GM23338 (cell line): ENCODE measurements around the gene NTRK3. TPM values are rescaled to one million over a fixed set of nuclear protein-coding genes. Genes with fewer than 3 reads are reported as not detected.
A peak's percentile ranks its signal among the peaks of the same experiment; 100 is the strongest.

Experiments used
- ATAC-seq: fragments of 200-7000 bp; cut with Tn5 transposase; 3 replicates; pipeline ENCODE4 v1.9.1; 2020
- DNase-seq: peaks from one replicate; pipeline ENCODE4 v3.0.0-alpha.2; 2015; ENCODE audit warnings: low spot score
- H2AFZ ChIP-seq: fragments of 200-600 bp; sonication (generic); 2 replicates; pipeline ENCODE4 v1.8.0; 2016; ENCODE audit warnings: antibody characterized with exemption, mild to moderate bottlenecking, moderate library complexity
- H3F3A ChIP-seq: fragments of 200-600 bp; sonication (generic); replicated peaks from 2 replicates; pipeline ENCODE4 v1.8.0; 2017; ENCODE audit warnings: antibody characterized with exemption, mixed run types, low read depth
- H3K27ac ChIP-seq: fragments of 200-600 bp; sonication (generic); 2 replicates; pipeline ENCODE4 v1.6.1; 2016; ENCODE audit warnings: low read depth
- H3K27me3 ChIP-seq: fragments of 200-600 bp; sonication (generic); 2 replicates; pipeline ENCODE4 v1.8.0; 2016; ENCODE audit warnings: mild to moderate bottlenecking, mixed run types, moderate library complexity; ENCODE audit not compliant: insufficient read depth
- H3K36me3 ChIP-seq: fragments of 200-600 bp; sonication (generic); 2 replicates; pipeline ENCODE4 v1.8.0; 2016; ENCODE audit warnings: mild to moderate bottlenecking; ENCODE audit not compliant: insufficient read depth
- H3K4me1 ChIP-seq: fragments of 200-600 bp; sonication (generic); 2 replicates; pipeline ENCODE4 v1.8.0; 2016; ENCODE audit warnings: mild to moderate bottlenecking, moderate library complexity; ENCODE audit not compliant: insufficient read depth
- H3K4me2 ChIP-seq: fragments of 200-600 bp; sonication (generic); 2 replicates; pipeline ENCODE4 v1.7.1; 2017; ENCODE audit warnings: mixed run types
- H3K4me3 ChIP-seq: fragments of 200-600 bp; sonication (generic); 2 replicates; pipeline ENCODE4 v1.6.1; 2016; ENCODE audit warnings: mixed run types
- H3K79me2 ChIP-seq: fragments of 200-600 bp; sonication (generic); replicated peaks from 2 replicates; pipeline ENCODE4 v1.8.0; 2017; ENCODE audit warnings: mild to moderate bottlenecking; ENCODE audit not compliant: insufficient read depth
- H3K9me2 ChIP-seq: fragments of 200-600 bp; sonication (generic); 2 replicates; pipeline ENCODE4 v1.8.0; 2017; ENCODE audit not compliant: insufficient read depth
- H4K20me1 ChIP-seq: fragments of 200-600 bp; sonication (generic); replicated peaks from 2 replicates; pipeline ENCODE4 v1.8.0; 2017; ENCODE audit warnings: mild to moderate bottlenecking; ENCODE audit not compliant: insufficient read depth
- H3K27ac Mint-ChIP-seq: 2 replicates; pipeline ENCODE4 v1.8.0; 2020; ENCODE audit warnings: inconsistent platforms, mild to moderate bottlenecking, moderate library complexity, mixed read lengths
- H3K27me3 Mint-ChIP-seq: 3 replicates; pipeline ENCODE4 v1.8.0; 2022; ENCODE audit warnings: low read depth, mild to moderate bottlenecking, moderate library complexity, mixed read lengths, inconsistent platforms; ENCODE audit not compliant: insufficient read depth, poor library complexity
- H3K36me3 Mint-ChIP-seq: 3 replicates; pipeline ENCODE4 v1.8.0; 2021; ENCODE audit warnings: low read depth, mild to moderate bottlenecking, inconsistent platforms, moderate library complexity, mixed read lengths
- H3K4me1 Mint-ChIP-seq: 3 replicates; pipeline ENCODE4 v1.8.0; 2020; ENCODE audit warnings: mild to moderate bottlenecking, inconsistent platforms, mixed read lengths
- H3K4me3 Mint-ChIP-seq: 3 replicates; pipeline ENCODE4 v1.8.0; 2021; ENCODE audit warnings: moderate library complexity, mild to moderate bottlenecking, inconsistent platforms, mixed read lengths
- H3K9me3 Mint-ChIP-seq: 3 replicates; pipeline ENCODE4 v1.8.0; 2020; ENCODE audit warnings: moderate library complexity, mild to moderate bottlenecking, inconsistent platforms, mixed read lengths
- CREB1 ChIP-seq: fragments of 250-450 bp; sonication (Bioruptor Pico); IDR thresholded peaks from 2 replicates; pipeline ENCODE4 v1.5.0; 2020; ENCODE audit warnings: low read depth, mild to moderate bottlenecking, moderate library complexity
- CTCF ChIP-seq, 2 experiments: fragments of 200-600 bp in 1 of 2; sonication (generic) in 1 of 2; conservative IDR thresholded peaks; 2 replicates each; pipeline versions ENCODE4 v1.5.1 to v1.6.1; 2016 to 2017; ENCODE audit warnings: antibody characterized with exemption in 2 of 2, low read depth in 2 of 2, mild to moderate bottlenecking in 2 of 2, moderate library complexity in 1 of 2
- EZH2 ChIP-seq: fragments of 200-600 bp; sonication (generic); IDR thresholded peaks from one replicate; pipeline ENCODE4 v1.8.0; 2017; ENCODE audit warnings: antibody characterized with exemption, mild to moderate bottlenecking, low read depth; ENCODE audit not compliant: unreplicated experiment
- EZH2phosphoT487 ChIP-seq: fragments of 200-600 bp; sonication (generic); IDR thresholded peaks from one replicate; pipeline ENCODE4 v1.8.1; 2018; ENCODE audit warnings: antibody characterized with exemption; ENCODE audit not compliant: unreplicated experiment
- JUNB ChIP-seq: IDR thresholded peaks from one replicate; pipeline ENCODE4 v1.6.1; 2016; ENCODE audit warnings: antibody characterized with exemption; ENCODE audit not compliant: unreplicated experiment
- STAT1 ChIP-seq: IDR thresholded peaks from one replicate; pipeline ENCODE4 v1.6.1; 2016; ENCODE audit warnings: antibody characterized with exemption; ENCODE audit not compliant: unreplicated experiment
- ZNF331 ChIP-seq: fragments of 250-450 bp; sonication (Bioruptor Pico); IDR thresholded peaks from 2 replicates; pipeline ENCODE4 v1.5.0; 2020; ENCODE audit warnings: low read depth, mild to moderate bottlenecking, moderate library complexity
- polyA plus RNA-seq: library from polyadenylated mRNA; unstranded; fragments of >200 nt; fragmentation: Nextera tagmentation; extraction: Ambion mirVana; gene quantifications from 2 replicates; pipeline ENCODE4 v1.2.1, GENCODE V29; 2016
- total RNA-seq: library from RNA; depleted of rRNA; stranded (reverse); fragments of >200 nt; shearing (Covaris generic); gene quantifications from 2 replicates; pipeline ENCODE4 v1.2.3, GENCODE V29; 2014
- TF ChIP-seq, protein P1 (sequence below): IDR thresholded peaks from one replicate; pipeline ENCODE4 v1.6.1; 2018; ENCODE audit warnings: antibody characterized with exemption; ENCODE audit not compliant: unreplicated experiment

NTRK3 gene
- total and polyA plus RNA-seq, 2 experiments from 2014 or later: 3.1 to 5.3 TPM

DNA sequence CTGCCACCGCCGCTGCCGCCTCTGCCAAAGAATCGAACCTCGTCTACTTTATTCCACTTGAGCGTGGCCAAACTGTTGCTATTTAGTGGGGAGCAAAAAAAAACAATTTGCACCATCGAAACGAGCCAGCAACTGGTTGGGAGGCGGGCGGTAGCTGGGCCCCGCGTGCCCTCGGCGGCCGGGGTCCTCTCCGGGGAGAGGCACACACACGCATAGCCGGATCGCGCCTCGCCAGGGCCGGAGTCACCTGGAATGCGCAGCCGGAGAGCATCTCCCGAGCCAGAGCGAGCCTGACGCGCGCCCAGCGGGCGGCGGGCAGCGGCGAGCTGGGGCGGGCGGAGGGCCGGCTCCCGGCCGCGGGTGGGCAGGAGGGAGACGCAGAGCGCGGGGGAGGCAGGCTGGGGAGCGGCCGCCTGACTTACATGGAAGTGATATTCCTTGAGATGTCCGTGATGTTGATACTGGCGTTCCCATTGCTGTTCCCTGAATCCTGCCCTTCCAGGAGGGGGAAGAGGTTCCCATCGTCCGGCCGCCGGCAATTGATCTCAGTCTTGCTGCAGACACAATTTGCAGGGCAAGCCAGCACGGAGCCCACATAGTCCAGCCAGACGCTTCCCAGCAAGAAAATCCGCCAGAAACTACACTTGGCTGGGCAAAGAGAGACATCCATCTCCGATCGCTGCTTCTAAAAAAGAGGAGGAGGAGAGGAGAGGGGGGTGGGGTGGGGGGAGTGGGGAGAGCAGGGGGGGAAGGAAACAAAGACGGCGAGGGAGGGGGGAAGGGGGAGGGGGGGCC lies 858 bp downstream of the NTRK3 start:
- Mint-ChIP-seq H3K4me3 (peak overlapping the region; percentile 100), H3K27me3 (peaks cover 42% of the 10 kb centered on the region), H3K27ac (no peak overlapping the region), H3K4me1 (peaks cover 16% of the 10 kb centered on the region; the same call in 2 of the 3 replicates), H3K9me3 (no peaks in the 10 kb centered on the region; the same call in 2 of the 3 replicates), H3K36me3 (peaks cover 3% of the 10 kb centered on the region; the same call in 1 of the 3 replicates)
- Histone ChIP-seq H3K79me2 (no peaks in the 10 kb centered on the region), H3K4me2 (peak overlapping the region; percentile 90), H3K27me3 (peaks cover 50% of the 10 kb centered on the region), H3K4me1 (peaks cover 10% of the 10 kb centered on the region; the same call in 1 of the 2 replicates), H3K9me2 (peaks cover 6% of the 10 kb centered on the region; the same call in 1 of the 2 replicates), H2AFZ (peak overlapping the region; percentile 94), H4K20me1 (no peaks in the 10 kb centered on the region; the same call in 1 of the 2 replicates), H3F3A (no peaks in the 10 kb centered on the region), H3K4me3 (peak overlapping the region; percentile 87), H3K36me3 (no peaks in the 10 kb centered on the region), H3K27ac (no peak overlapping the region)
- ATAC-seq (peak; percentile 59), DNase-seq (peak; percentile 81)
- no peak for TF ChIP-seq CTCF (conservative IDR thresholded peaks at IDR 0.05; ENCODE audit: low read depth in 2 of 2)
- no peak for TF ChIP-seq CREB1 (CRISPR knock-in tag)
- no peak for TF ChIP-seq EZH2phosphoT487
- TF ChIP-seq STAT1: no peak
- TF ChIP-seq EZH2: no peak
- TF ChIP-seq JUNB: no peak
- TF ChIP-seq ZNF331: no peak

- Histone ChIP-seq H3K4me1 (peaks cover 10% of the 10 kb centered on the region; the same call in 1 of the 2 replicates), H3K4me3 (peak overlapping the region; percentile 87), H3K36me3 (no peaks in the 10 kb centered on the region), H3K79me2 (no peaks in the 10 kb centered on the region), H3K27ac (no peak overlapping the region), H3K27me3 (peaks cover 50% of the 10 kb centered on the region), H3K4me2 (peak overlapping the region; percentile 90), H2AFZ (peak overlapping the region; percentile 94), H4K20me1 (no peaks in the 10 kb centered on the region; the same call in 1 of the 2 replicates), H3F3A (no peaks in the 10 kb centered on the region), H3K9me2 (peaks cover 6% of the 10 kb centered on the region; the same call in 1 of the 2 replicates)
- peaks cover 42% of the 10 kb centered on the region for H3K27me3 Mint-ChIP-seq
- H3K36me3 Mint-ChIP-seq: peaks cover 3% of the 10 kb centered on the region; the same call in 1 of the 3 replicates
- TF ChIP-seq, protein P1, sequence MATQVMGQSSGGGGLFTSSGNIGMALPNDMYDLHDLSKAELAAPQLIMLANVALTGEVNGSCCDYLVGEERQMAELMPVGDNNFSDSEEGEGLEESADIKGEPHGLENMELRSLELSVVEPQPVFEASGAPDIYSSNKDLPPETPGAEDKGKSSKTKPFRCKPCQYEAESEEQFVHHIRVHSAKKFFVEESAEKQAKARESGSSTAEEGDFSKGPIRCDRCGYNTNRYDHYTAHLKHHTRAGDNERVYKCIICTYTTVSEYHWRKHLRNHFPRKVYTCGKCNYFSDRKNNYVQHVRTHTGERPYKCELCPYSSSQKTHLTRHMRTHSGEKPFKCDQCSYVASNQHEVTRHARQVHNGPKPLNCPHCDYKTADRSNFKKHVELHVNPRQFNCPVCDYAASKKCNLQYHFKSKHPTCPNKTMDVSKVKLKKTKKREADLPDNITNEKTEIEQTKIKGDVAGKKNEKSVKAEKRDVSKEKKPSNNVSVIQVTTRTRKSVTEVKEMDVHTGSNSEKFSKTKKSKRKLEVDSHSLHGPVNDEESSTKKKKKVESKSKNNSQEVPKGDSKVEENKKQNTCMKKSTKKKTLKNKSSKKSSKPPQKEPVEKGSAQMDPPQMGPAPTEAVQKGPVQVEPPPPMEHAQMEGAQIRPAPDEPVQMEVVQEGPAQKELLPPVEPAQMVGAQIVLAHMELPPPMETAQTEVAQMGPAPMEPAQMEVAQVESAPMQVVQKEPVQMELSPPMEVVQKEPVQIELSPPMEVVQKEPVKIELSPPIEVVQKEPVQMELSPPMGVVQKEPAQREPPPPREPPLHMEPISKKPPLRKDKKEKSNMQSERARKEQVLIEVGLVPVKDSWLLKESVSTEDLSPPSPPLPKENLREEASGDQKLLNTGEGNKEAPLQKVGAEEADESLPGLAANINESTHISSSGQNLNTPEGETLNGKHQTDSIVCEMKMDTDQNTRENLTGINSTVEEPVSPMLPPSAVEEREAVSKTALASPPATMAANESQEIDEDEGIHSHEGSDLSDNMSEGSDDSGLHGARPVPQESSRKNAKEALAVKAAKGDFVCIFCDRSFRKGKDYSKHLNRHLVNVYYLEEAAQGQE: no peak
- peak; percentile 48 for TF ChIP-seq EZH2
- DNase-seq: peak; percentile 37
- H3K4me3 Mint-ChIP-seq: peak overlapping the region; percentile 100
- H3K9me3 Mint-ChIP-seq: no peaks in the 10 kb centered on the region; the same call in 2 of the 3 replicates
- H3K27ac Mint-ChIP-seq: no peak overlapping the region
- ATAC-seq: no peak; the same call in 2 of the 3 replicates
- peaks cover 16% of the 10 kb centered on the region; the same call in 2 of the 3 replicates for H3K4me1 Mint-ChIP-seq
These were observed 1.5 kb downstream of the NTRK3 start for GRCh38 chr15:88255087-88255483.
